WTC11 (cell line): Measurements from ENCODE around the gene ITPRID1. TPM values are rescaled to one million over a fixed set of nuclear protein-coding genes. Genes with fewer than 3 reads are reported as not detected.

Experiments
- ATAC-seq: fragments of 200-7000 bp; cut with Tn5 transposase; 2 replicates; pipeline ENCODE4 v1.10.0; 2021; ENCODE audit warnings: mild to moderate bottlenecking, moderate library complexity
- CTCF ChIA-PET: fragments of 300-600 bp; sonication (Branson Sonifier 250); formaldehyde crosslinking; loops from one replicate; lab custom pipeline; 2021; ENCODE audit warnings: antibody characterized with exemption; lab: Charles Lee
- POLR2A ChIA-PET: fragments of 350-600 bp; sonication (Branson Sonifier 250); formaldehyde crosslinking; loops from one replicate; lab custom pipeline; 2021; ENCODE audit warnings: antibody characterized with exemption; lab: Charles Lee
- DNase-seq: peaks from one replicate; pipeline ENCODE4 v3.0.0; 2021; ENCODE audit warnings: low spot score
- H3K27ac Mint-ChIP-seq: 2 replicates; pipeline ENCODE4 v1.8.0; 2021; ENCODE audit warnings: mixed read lengths
- H3K27me3 Mint-ChIP-seq: 2 replicates; pipeline ENCODE4 v1.8.0; 2021; ENCODE audit warnings: low read depth, mild to moderate bottlenecking, moderate library complexity, mixed read lengths
- H3K36me3 Mint-ChIP-seq: 2 replicates; pipeline ENCODE4 v1.8.0; 2021; ENCODE audit warnings: mixed read lengths
- H3K4me1 Mint-ChIP-seq: 2 replicates; pipeline ENCODE4 v1.8.0; 2022; ENCODE audit warnings: mixed read lengths
- H3K4me3 Mint-ChIP-seq: 2 replicates; pipeline ENCODE4 v1.8.0; 2021; ENCODE audit warnings: mild to moderate bottlenecking, moderate library complexity, mixed read lengths
- H3K9me3 Mint-ChIP-seq: 2 replicates; pipeline ENCODE4 v1.8.0; 2021; ENCODE audit warnings: mixed read lengths
- AFF4 ChIP-seq: sonication (generic); formaldehyde crosslinking; IDR thresholded peaks from 2 replicates; pipeline ENCODE4 v1.8.1; 2023; ENCODE audit warnings: mild to moderate bottlenecking, missing genetic modification reagents, borderline replicate concordance
- ELF4 ChIP-seq: sonication (generic); formaldehyde crosslinking; IDR thresholded peaks from 2 replicates; pipeline ENCODE4 v1.8.1; 2022; ENCODE audit warnings: low read depth, mild to moderate bottlenecking, moderate library complexity, missing genetic modification reagents
- ETV6 ChIP-seq: sonication (generic); formaldehyde crosslinking; IDR thresholded peaks from 2 replicates; pipeline ENCODE4 v1.8.1; 2022; ENCODE audit warnings: mild to moderate bottlenecking, missing genetic modification reagents
- IRF2 ChIP-seq: sonication (generic); formaldehyde crosslinking; IDR thresholded peaks from 2 replicates; pipeline ENCODE4 v1.8.0; 2022; ENCODE audit warnings: low read depth, missing genetic modification reagents, borderline replicate concordance
- PRDM15 ChIP-seq: sonication (generic); formaldehyde crosslinking; IDR thresholded peaks from 2 replicates; pipeline ENCODE4 v1.8.0; 2022; ENCODE audit warnings: missing genetic modification reagents
- PRRX2 ChIP-seq: fragments of 250-450 bp; sonication (Bioruptor Pico); IDR thresholded peaks from 2 replicates; pipeline ENCODE4 v1.8.0; 2021; ENCODE audit warnings: mild to moderate bottlenecking
- SMAD3 ChIP-seq: sonication (generic); formaldehyde crosslinking; IDR thresholded peaks from 2 replicates; pipeline ENCODE4 v1.8.0; 2022; ENCODE audit warnings: missing genetic modification reagents, mild to moderate bottlenecking, borderline replicate concordance
- TCF7 ChIP-seq: sonication (generic); formaldehyde crosslinking; IDR thresholded peaks from 2 replicates; pipeline ENCODE4 v1.8.0; 2022; ENCODE audit warnings: mild to moderate bottlenecking, low read depth, missing genetic modification reagents, moderate library complexity
- TEAD4 ChIP-seq: sonication (generic); formaldehyde crosslinking; IDR thresholded peaks from 2 replicates; pipeline ENCODE4 v1.8.0; 2022; ENCODE audit warnings: mild to moderate bottlenecking, missing genetic modification reagents
- USF2 ChIP-seq: sonication (generic); formaldehyde crosslinking; IDR thresholded peaks from 2 replicates; pipeline ENCODE4 v1.8.1; 2023; ENCODE audit warnings: mild to moderate bottlenecking, missing genetic modification reagents, moderate library complexity
- ZNF532 ChIP-seq: fragments of 250-450 bp; sonication (Bioruptor Pico); IDR thresholded peaks from 2 replicates; pipeline ENCODE4 v1.9.0; 2021; ENCODE audit warnings: mild to moderate bottlenecking, borderline replicate concordance
- ZNF671 ChIP-seq: fragments of 250-450 bp; sonication (Bioruptor Pico); IDR thresholded peaks from 2 replicates; pipeline ENCODE4 v1.8.0; 2021; ENCODE audit warnings: mild to moderate bottlenecking
- total RNA-seq: library from RNA; stranded (reverse); gene quantifications from 3 replicates; pipeline ENCODE4 v1.2.3, GENCODE V29; 2021
- TF ChIP-seq, protein P1 (sequence below): fragments of 250-450 bp; sonication (Bioruptor Pico); IDR thresholded peaks from 2 replicates; pipeline ENCODE4 v1.9.0; 2021; ENCODE audit warnings: mild to moderate bottlenecking
- TF ChIP-seq, protein P2 (sequence below): fragments of 200-600 bp; IDR thresholded peaks from 2 replicates; pipeline ENCODE4 v1.8.0; 2022; ENCODE audit warnings: antibody characterized with exemption
- TF ChIP-seq, protein P3 (sequence below): fragments of 250-450 bp; sonication (Bioruptor Pico); IDR thresholded peaks from 2 replicates; pipeline ENCODE4 v1.9.0; 2021; ENCODE audit warnings: moderate library complexity, mild to moderate bottlenecking, inconsistent platforms, borderline replicate concordance
- TF ChIP-seq, protein P4 (sequence below): sonication (generic); formaldehyde crosslinking; IDR thresholded peaks from 2 replicates; pipeline ENCODE4 v1.8.0; 2022; ENCODE audit warnings: mild to moderate bottlenecking, missing genetic modification reagents

Gene ITPRID1
- total RNA-seq, 1 experiment from 2014 or later = 0.98 TPM

DNA sequence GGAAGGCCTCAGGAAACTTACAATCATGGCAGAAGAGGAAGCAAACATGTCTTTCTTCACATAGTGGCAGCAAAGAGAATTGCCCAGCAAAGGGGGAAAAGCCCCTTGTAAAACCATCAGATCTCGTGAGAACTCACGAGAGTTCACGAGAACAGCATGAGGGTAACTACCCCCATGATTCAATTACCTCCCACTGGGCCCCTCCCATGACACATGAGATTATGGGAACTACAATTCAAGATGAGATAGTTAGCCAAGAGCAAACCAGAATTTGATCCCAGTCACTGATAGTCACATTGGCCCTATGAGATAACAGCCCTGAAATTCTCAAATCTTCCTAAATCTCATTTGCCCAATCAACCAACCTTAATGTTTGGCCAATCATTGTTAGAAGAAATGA is 18.2 kb upstream of the ITPRID1 start:
- peaks cover 7% of the 10 kb centered on the region for H3K27me3 Mint-ChIP-seq
- ATAC-seq (no peak), DNase-seq (no peak)
- no peak overlapping the region for H3K27ac Mint-ChIP-seq
- ChIA-PET CTCF (interaction anchor here (3.4 kb wide), 1 partner anchor 52 kb away, joined by 20 read pairs; no protein-coding TSS in a partner anchor), POLR2A (no interaction called here)
- H3K4me3 Mint-ChIP-seq = no peak overlapping the region
- peaks cover 33% of the 10 kb centered on the region for H3K4me1 Mint-ChIP-seq
- peaks cover 2% of the 10 kb centered on the region; the same call in 1 of the 2 replicates for H3K36me3 Mint-ChIP-seq
- peaks cover 26% of the 10 kb centered on the region for H3K9me3 Mint-ChIP-seq
- TF ChIP-seq, protein P1, sequence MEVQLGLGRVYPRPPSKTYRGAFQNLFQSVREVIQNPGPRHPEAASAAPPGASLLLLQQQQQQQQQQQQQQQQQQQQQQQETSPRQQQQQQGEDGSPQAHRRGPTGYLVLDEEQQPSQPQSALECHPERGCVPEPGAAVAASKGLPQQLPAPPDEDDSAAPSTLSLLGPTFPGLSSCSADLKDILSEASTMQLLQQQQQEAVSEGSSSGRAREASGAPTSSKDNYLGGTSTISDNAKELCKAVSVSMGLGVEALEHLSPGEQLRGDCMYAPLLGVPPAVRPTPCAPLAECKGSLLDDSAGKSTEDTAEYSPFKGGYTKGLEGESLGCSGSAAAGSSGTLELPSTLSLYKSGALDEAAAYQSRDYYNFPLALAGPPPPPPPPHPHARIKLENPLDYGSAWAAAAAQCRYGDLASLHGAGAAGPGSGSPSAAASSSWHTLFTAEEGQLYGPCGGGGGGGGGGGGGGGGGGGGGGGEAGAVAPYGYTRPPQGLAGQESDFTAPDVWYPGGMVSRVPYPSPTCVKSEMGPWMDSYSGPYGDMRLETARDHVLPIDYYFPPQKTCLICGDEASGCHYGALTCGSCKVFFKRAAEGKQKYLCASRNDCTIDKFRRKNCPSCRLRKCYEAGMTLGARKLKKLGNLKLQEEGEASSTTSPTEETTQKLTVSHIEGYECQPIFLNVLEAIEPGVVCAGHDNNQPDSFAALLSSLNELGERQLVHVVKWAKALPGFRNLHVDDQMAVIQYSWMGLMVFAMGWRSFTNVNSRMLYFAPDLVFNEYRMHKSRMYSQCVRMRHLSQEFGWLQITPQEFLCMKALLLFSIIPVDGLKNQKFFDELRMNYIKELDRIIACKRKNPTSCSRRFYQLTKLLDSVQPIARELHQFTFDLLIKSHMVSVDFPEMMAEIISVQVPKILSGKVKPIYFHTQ (CRISPR knock-in tag) = no peak
- TF ChIP-seq USF2 (CRISPR knock-in tag) (no peak), ZNF671 (no peak), ZNF532 (CRISPR knock-in tag) (no peak), ELF4 (CRISPR knock-in tag) (no peak), TEAD4 (no peak), PRRX2 (no peak), TCF7 (CRISPR knock-in tag) (no peak), ETV6 (CRISPR knock-in tag) (no peak), SMAD3 (CRISPR knock-in tag) (no peak), IRF2 (no peak), PRDM15 (CRISPR knock-in tag) (no peak), AFF4 (CRISPR knock-in tag) (no peak)
- TF ChIP-seq, protein P2, sequence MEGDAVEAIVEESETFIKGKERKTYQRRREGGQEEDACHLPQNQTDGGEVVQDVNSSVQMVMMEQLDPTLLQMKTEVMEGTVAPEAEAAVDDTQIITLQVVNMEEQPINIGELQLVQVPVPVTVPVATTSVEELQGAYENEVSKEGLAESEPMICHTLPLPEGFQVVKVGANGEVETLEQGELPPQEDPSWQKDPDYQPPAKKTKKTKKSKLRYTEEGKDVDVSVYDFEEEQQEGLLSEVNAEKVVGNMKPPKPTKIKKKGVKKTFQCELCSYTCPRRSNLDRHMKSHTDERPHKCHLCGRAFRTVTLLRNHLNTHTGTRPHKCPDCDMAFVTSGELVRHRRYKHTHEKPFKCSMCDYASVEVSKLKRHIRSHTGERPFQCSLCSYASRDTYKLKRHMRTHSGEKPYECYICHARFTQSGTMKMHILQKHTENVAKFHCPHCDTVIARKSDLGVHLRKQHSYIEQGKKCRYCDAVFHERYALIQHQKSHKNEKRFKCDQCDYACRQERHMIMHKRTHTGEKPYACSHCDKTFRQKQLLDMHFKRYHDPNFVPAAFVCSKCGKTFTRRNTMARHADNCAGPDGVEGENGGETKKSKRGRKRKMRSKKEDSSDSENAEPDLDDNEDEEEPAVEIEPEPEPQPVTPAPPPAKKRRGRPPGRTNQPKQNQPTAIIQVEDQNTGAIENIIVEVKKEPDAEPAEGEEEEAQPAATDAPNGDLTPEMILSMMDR = no peak
- TF ChIP-seq, protein P3, sequence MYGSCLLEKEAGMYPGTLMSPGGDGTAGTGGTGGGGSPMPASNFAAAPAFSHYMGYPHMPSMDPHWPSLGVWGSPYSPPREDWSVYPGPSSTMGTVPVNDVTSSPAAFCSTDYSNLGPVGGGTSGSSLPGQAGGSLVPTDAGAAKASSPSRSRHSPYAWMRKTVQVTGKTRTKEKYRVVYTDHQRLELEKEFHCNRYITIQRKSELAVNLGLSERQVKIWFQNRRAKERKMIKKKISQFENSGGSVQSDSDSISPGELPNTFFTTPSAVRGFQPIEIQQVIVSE (CRISPR knock-in tag) = no peak
- TF ChIP-seq, protein P4, sequence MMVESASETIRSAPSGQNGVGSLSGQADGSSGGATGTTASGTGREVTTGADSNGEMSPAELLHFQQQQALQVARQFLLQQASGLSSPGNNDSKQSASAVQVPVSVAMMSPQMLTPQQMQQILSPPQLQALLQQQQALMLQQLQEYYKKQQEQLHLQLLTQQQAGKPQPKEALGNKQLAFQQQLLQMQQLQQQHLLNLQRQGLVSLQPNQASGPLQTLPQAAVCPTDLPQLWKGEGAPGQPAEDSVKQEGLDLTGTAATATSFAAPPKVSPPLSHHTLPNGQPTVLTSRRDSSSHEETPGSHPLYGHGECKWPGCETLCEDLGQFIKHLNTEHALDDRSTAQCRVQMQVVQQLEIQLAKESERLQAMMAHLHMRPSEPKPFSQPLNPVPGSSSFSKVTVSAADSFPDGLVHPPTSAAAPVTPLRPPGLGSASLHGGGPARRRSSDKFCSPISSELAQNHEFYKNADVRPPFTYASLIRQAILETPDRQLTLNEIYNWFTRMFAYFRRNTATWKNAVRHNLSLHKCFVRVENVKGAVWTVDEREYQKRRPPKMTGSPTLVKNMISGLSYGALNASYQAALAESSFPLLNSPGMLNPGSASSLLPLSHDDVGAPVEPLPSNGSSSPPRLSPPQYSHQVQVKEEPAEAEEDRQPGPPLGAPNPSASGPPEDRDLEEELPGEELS (CRISPR knock-in tag) = no peak
